Mammary epithelial cell (primary cell): Measurements from ENCODE around the gene LRP8.

Experiments
- EZH2 ChIP-seq: IDR thresholded peaks from 2 replicates; pipeline ENCODE4 v1.6.1; 2012; ENCODE audit warnings: low read length, inconsistent platforms, borderline replicate concordance
- TF ChIP-seq, protein P1 (sequence below), 2 donors: IDR thresholded peaks in 1 of 2; conservative IDR thresholded peaks in 1 of 2; 2 replicates each; pipeline ENCODE4 v1.5.1; 2011 to 2012; ENCODE audit warnings: inconsistent platforms in 2 of 2, low read length in 2 of 2, mild to moderate bottlenecking in 2 of 2, control low read depth in 1 of 2, low read depth in 1 of 2; ENCODE audit not compliant: insufficient read depth in 1 of 2; ENCODE audit errors: extremely low read depth in 1 of 2

DNA sequence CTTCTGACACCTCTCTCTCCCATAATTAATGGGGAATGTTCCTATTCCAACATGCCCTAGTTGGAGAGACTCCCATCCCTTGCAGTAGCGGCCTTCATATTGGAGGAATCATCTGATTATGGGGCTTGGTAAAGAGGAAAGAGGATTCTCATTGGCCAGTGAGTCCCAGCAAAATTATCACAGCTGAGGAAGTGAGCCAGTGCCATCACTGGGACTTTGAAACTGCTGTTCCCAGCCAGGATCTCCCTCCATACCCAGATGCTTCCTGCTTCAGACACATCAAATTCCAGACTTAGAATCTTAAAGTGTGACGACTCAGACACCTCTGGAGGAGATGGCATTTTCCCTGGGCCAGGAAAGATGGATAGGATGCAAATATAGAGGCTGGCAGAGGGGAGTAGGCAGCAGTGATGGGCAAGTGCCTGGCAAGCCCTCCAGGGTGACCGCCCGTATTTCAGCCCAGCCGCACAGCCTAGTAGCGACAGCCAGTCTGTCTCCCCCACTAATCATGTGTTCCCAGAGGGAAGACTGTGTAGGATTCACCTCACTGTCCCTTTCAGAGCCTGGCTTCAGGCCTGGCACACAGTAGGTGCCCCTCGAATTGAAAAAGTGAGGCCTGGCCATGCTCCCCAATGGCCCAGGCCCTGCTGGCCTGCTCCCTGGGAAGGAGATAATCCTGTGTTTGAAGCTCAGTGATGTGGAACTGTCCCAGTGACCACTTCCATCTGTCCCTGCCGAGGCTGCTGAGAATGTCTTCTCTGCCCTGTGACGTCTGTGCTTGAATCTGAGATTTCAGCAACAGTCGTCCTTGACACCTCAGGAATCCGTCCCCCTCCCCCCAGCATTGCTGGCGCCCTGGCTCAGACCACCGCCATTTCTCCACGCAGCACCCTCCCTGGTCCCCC is 48.3 kb downstream of the LRP8 start:
- TF ChIP-seq, protein P1, sequence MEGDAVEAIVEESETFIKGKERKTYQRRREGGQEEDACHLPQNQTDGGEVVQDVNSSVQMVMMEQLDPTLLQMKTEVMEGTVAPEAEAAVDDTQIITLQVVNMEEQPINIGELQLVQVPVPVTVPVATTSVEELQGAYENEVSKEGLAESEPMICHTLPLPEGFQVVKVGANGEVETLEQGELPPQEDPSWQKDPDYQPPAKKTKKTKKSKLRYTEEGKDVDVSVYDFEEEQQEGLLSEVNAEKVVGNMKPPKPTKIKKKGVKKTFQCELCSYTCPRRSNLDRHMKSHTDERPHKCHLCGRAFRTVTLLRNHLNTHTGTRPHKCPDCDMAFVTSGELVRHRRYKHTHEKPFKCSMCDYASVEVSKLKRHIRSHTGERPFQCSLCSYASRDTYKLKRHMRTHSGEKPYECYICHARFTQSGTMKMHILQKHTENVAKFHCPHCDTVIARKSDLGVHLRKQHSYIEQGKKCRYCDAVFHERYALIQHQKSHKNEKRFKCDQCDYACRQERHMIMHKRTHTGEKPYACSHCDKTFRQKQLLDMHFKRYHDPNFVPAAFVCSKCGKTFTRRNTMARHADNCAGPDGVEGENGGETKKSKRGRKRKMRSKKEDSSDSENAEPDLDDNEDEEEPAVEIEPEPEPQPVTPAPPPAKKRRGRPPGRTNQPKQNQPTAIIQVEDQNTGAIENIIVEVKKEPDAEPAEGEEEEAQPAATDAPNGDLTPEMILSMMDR (conservative IDR thresholded peaks at IDR 0.05 in 1 of 2, IDR thresholded peaks at IDR 0.05 in 1 of 2; ENCODE audit: extremely low read depth in 1 of 2, insufficient read depth in 1 of 2, low read depth in 1 of 2, low read length in 2 of 2): no peak
- TF ChIP-seq EZH2: no peak
